Endodermal cell (in vitro differentiated cells): ENCODE data around the gene CAP2. TPM values are rescaled to one million over a fixed set of nuclear protein-coding genes. Genes with fewer than 3 reads are reported as not detected.

Experiments
- DNase-seq: peaks from one replicate; pipeline ENCODE4 v3.0.0-alpha.2; 2017
- H3K27ac ChIP-seq: 2 replicates; pipeline ENCODE4 v1.5.1; 2013; ENCODE audit warnings: mild to moderate bottlenecking, low read depth, low read length, moderate library complexity
- H3K27me3 ChIP-seq: 2 replicates; pipeline ENCODE4 v1.6.1; 2013; ENCODE audit warnings: mild to moderate bottlenecking, low read length, moderate library complexity; ENCODE audit not compliant: insufficient read depth, control insufficient read depth, poor library complexity, severe bottlenecking
- H3K36me3 ChIP-seq: 2 replicates; pipeline ENCODE4 v1.7.0; 2013; ENCODE audit warnings: mild to moderate bottlenecking, low read length, moderate library complexity; ENCODE audit not compliant: control insufficient read depth, insufficient read depth
- H3K4me1 ChIP-seq: one replicate; pipeline ENCODE4 v1.7.0; 2013; ENCODE audit warnings: low read length; ENCODE audit not compliant: control insufficient read depth, insufficient read depth
- H3K4me3 ChIP-seq: 2 replicates; pipeline ENCODE4 v1.5.1; 2013; ENCODE audit warnings: mild to moderate bottlenecking, low read length, moderate library complexity
- H3K9ac ChIP-seq: 2 replicates; pipeline ENCODE4 v1.6.1; 2013; ENCODE audit warnings: mild to moderate bottlenecking, low read length, moderate library complexity; ENCODE audit not compliant: poor library complexity, severe bottlenecking; ENCODE audit errors: extremely low read depth
- H3K9me3 ChIP-seq: 2 replicates; pipeline ENCODE4 v1.6.1; 2013; ENCODE audit warnings: mild to moderate bottlenecking, low read length, moderate library complexity; ENCODE audit not compliant: control insufficient read depth
- H3K27ac Mint-ChIP-seq: 2 replicates; pipeline ENCODE4 v1.8.0; 2020; ENCODE audit warnings: mixed read lengths
- H3K27me3 Mint-ChIP-seq: 2 replicates; pipeline ENCODE4 v1.8.0; 2021; ENCODE audit warnings: mild to moderate bottlenecking, mixed read lengths; ENCODE audit not compliant: insufficient read depth
- H3K36me3 Mint-ChIP-seq: 2 replicates; pipeline ENCODE4 v1.8.0; 2020; ENCODE audit warnings: low read depth, mixed read lengths
- H3K4me1 Mint-ChIP-seq: 2 replicates; pipeline ENCODE4 v1.8.0; 2020; ENCODE audit warnings: mixed read lengths
- H3K4me3 Mint-ChIP-seq: 2 replicates; pipeline ENCODE4 v1.8.0; 2020; ENCODE audit warnings: mild to moderate bottlenecking, moderate library complexity, mixed read lengths
- H3K9me3 Mint-ChIP-seq: 2 replicates; pipeline ENCODE4 v1.8.0; 2020; ENCODE audit warnings: mild to moderate bottlenecking, mixed read lengths
- WGBS, 2 experiments: methylation state at CpG; one replicate each; pipeline versions ENCODE4 v1.1.5 to v1.1.7; 2013; ENCODE audit warnings: missing lambda C conversion rate in 2 of 2, mixed read lengths in 1 of 2; ENCODE audit not compliant: insufficient coverage in 1 of 2, insufficient read length in 1 of 2; 5-methylcytosine and 5-hydroxymethylcytosine counted together
- total RNA-seq, 2 donors: library from RNA; stranded (reverse); fragmentation: NEBNext Ultra II Directional in 1 of 2; extraction: Animal tissue kit (Norgen Biotek cat#: 25700) in 1 of 2; gene quantifications; 2 replicates in 1 of 2; 3 replicates in 1 of 2; pipeline ENCODE4 v1.2.1, GENCODE V29; 2021
- TF ChIP-seq, protein P1 (sequence below): fragments of 200-600 bp; sonication (generic); conservative IDR thresholded peaks from 2 replicates; pipeline ENCODE4 v1.5.0; 2021; ENCODE audit warnings: antibody characterized with exemption, mild to moderate bottlenecking

CAP2 gene
- total RNA-seq, 2 donors from 2014 or later: 29.8 to 35.9 TPM

DNA sequence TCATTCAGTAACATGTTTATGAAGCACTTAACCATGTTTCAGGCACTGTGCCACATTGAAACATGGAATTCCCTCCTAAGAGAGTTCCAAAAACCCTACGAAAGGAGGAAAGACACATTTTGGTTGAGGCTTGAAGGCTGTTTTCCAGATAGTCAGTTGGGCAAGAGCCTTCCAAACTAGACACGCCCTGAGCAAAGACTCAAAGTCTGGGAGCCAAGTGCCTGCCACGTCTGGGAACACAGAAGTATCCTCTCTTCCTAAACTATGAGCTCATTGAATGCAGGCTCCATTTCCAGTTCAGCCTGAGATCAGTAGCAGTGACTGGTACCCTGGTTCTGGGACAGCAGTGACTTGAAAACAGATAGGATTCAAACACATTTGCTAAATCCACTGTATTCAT is 132.2 kb downstream of the CAP2 start:
- peaks cover 69% of the 10 kb centered on the region for H3K36me3 ChIP-seq
- Mint-ChIP-seq H3K4me3 (no peak overlapping the region), H3K4me1 (no peaks in the 10 kb centered on the region), H3K27ac (no peak overlapping the region), H3K27me3 (no peaks in the 10 kb centered on the region), H3K9me3 (no peaks in the 10 kb centered on the region), H3K36me3 (peaks cover 57% of the 10 kb centered on the region)
- H3K27me3 ChIP-seq: no peaks in the 10 kb centered on the region
- TF ChIP-seq, protein P1, sequence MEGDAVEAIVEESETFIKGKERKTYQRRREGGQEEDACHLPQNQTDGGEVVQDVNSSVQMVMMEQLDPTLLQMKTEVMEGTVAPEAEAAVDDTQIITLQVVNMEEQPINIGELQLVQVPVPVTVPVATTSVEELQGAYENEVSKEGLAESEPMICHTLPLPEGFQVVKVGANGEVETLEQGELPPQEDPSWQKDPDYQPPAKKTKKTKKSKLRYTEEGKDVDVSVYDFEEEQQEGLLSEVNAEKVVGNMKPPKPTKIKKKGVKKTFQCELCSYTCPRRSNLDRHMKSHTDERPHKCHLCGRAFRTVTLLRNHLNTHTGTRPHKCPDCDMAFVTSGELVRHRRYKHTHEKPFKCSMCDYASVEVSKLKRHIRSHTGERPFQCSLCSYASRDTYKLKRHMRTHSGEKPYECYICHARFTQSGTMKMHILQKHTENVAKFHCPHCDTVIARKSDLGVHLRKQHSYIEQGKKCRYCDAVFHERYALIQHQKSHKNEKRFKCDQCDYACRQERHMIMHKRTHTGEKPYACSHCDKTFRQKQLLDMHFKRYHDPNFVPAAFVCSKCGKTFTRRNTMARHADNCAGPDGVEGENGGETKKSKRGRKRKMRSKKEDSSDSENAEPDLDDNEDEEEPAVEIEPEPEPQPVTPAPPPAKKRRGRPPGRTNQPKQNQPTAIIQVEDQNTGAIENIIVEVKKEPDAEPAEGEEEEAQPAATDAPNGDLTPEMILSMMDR: no peak
- no peak overlapping the region for H3K4me3 ChIP-seq
- H3K27ac ChIP-seq: no peak overlapping the region
- H3K4me1 ChIP-seq: no peaks in the 10 kb centered on the region
- no peak overlapping the region for H3K9ac ChIP-seq
- WGBS, 2 experiments: 90 to 100% methylated on average over 3 of the region's 3 CpGs
- H3K9me3 ChIP-seq: no peaks in the 10 kb centered on the region
- DNase-seq: peak; percentile 12

DNA sequence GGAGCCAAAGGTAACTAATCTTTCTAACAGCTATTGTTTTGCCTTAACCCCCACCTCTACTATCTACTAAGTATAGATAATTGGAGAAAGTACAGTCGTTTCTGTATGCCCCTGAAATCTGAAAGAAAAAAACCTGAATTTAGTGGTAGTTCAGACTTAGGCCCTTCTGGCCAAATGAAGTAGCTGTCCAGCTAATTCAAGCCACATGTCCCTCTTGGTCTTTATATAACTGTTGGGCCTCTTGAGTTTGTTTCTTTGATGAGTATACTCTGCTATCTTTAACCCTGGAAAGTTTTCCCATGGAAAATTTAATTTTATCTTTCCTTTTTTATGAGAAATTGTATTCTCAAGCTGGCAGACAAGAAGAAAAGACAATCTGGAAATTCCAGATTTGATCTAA is 133.7 kb downstream of the CAP2 start:
- Histone ChIP-seq H3K9ac (no peak overlapping the region), H3K4me1 (no peaks in the 10 kb centered on the region), H3K27me3 (no peaks in the 10 kb centered on the region), H3K27ac (no peak overlapping the region), H3K36me3 (peaks cover 70% of the 10 kb centered on the region), H3K9me3 (no peaks in the 10 kb centered on the region), H3K4me3 (no peak overlapping the region)
- H3K36me3 Mint-ChIP-seq: peaks cover 50% of the 10 kb centered on the region
- TF ChIP-seq, protein P1: no peak
- H3K4me3 Mint-ChIP-seq: no peak overlapping the region
- no peaks in the 10 kb centered on the region for H3K9me3 Mint-ChIP-seq
- WGBS, 2 experiments: 83 to 93% methylated on average over 1 of the region's 1 CpG
- no peak overlapping the region for H3K27ac Mint-ChIP-seq
- DNase-seq: peak; percentile 0
- no peaks in the 10 kb centered on the region for H3K4me1 Mint-ChIP-seq
- H3K27me3 Mint-ChIP-seq: no peaks in the 10 kb centered on the region

DNA sequence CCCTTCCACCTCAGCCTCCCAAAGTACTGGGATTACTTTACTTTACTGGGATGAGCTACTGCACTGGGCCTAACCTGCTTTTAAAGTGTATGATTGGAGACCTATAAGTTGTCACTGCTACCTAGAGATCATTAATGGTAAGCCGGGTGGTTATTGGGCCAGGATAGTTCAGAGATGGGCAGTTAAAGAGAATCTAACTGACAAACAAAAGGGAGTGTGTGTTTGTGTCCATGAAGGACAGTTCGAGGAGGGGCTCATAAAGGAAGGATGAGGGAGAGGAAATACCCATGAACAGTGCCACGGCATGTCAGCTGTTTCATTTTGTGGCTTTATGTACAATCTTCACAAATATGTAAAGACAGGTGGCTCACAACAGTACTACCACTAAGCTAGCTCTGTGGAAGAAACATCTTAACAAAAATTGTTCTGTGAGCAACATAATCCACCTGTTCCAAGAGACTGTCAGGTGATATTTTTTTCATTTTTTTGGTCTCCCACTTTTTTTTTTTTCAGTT is 137.0 kb downstream of the CAP2 start:
- H3K4me1 ChIP-seq: no peaks in the 10 kb centered on the region
- H3K36me3 ChIP-seq: peaks cover 68% of the 10 kb centered on the region

More for the DNA sequence above, 137.0 kb downstream of the CAP2 start:
- no peaks in the 10 kb centered on the region for H3K27me3 Mint-ChIP-seq
- TF ChIP-seq, protein P1: no peak
- Histone ChIP-seq H3K27ac (no peak overlapping the region), H3K9ac (no peak overlapping the region), H3K27me3 (no peaks in the 10 kb centered on the region), H3K4me3 (no peak overlapping the region), H3K9me3 (no peaks in the 10 kb centered on the region)
- H3K4me1 Mint-ChIP-seq: no peaks in the 10 kb centered on the region
- H3K27ac Mint-ChIP-seq: no peak overlapping the region
- H3K4me3 Mint-ChIP-seq: no peak overlapping the region
- no peaks in the 10 kb centered on the region for H3K9me3 Mint-ChIP-seq
- DNase-seq: peak; percentile 2
- peaks cover 41% of the 10 kb centered on the region for H3K36me3 Mint-ChIP-seq
- WGBS, 2 experiments: 85 to 100% methylated on average over 2 to 3 of the region's 3 CpGs
